Stimulated activated CD4-positive, alpha-beta T cell treated with anti-CD3 and anti-CD28 coated beads, Interleukin-4, amount 100 ng/mL, for 48 hours (primary cell): ENCODE measurements around the gene ALKBH2.
A peak's percentile ranks its signal among the peaks of the same experiment; 100 is the strongest.

ENCODE experiments used
- DNase-seq, 2 donors: peaks; one replicate each; pipeline ENCODE4 v3.0.0-alpha.2; 2020; ENCODE audit warnings: low read depth in 2 of 2

Gene ALKBH2

DNA sequence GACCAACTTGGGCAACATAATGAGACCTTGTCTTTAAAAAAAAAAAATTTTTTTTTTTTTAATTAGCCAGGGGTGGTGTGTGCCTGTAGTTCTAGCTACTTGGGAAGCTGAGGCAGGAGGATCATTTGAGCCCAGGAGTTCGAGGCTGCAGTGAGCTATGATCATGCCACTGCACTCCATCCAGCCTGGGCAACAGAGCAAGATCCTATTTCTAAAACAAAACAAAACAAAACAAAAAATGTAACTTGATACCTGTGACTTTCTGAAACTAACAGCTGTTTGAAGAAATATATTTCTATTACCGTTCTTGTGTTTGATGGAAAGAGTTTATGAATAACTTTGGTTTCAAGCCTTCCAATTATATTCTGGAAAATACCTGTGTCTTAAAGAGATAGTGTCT is 21.4 kb upstream of the ALKBH2 start:
- DNase-seq, result no peak

DNA sequence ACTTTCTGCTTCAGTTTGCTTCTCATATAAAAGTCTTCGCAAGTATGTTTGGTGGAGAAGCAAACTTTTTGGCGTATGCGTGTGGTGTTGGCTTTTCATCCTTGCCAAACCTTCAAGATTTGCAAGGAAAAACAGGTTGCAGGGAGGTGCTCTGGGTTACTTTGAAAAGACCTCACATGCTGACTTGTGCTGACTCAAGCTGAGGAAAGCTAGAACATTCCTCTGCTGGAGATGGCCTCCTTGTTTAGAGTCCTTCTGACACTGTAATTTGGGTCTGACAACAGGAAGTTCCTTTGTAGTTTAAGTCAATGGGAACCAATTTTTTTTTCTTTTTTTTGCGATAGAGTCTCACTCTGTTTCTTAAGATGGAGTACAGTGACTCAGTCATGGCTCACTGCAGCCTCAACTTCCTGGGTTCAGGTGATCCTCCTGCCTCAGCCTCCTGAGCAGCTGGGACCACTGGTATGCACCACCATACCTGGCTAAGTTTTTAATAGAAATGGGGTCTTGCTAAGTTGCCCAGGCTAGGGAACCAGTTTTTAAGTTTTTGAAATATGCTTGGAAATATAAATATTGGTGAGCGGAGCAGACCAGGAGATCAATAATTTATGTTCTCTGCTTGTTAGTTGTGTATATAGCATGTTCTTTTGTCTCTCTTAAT is 20.5 kb upstream of the ALKBH2 start:
- no peak for DNase-seq

DNA sequence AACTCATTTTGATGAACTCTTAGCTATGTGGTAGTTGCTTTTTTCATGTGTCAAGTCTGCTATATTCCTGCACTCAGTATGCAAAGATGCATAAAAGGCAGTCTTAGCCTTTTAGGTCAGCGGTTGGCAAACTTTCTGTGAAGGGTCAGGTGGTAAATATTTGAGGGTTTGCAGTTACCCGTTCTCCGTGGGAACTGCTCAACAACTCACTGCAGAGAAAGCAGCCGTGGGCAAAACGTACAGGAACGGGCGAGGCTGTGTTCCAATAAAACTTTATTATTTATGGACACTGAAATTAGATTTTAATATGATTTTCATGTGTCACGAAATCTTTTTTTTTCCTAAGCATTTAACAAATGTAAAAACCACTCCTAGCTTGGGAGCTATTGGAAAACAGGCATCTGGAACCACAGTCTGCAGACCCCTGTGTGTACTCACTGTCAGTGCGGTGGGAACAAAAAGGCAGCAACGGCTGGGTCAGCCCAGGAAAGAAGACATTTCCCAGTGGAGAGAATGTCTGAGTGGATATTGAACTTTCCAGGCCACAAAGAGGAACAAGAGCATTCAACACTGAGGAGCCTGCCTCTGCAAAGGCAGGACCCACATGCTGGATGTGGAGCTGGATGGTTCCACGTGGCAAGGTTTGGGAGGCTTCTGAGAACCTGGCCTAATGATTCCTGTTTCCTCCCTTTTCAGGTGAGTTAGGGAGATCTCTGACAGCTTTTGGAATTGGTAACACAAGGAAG is 19.6 kb upstream of the ALKBH2 start:
- no peak for DNase-seq

DNA sequence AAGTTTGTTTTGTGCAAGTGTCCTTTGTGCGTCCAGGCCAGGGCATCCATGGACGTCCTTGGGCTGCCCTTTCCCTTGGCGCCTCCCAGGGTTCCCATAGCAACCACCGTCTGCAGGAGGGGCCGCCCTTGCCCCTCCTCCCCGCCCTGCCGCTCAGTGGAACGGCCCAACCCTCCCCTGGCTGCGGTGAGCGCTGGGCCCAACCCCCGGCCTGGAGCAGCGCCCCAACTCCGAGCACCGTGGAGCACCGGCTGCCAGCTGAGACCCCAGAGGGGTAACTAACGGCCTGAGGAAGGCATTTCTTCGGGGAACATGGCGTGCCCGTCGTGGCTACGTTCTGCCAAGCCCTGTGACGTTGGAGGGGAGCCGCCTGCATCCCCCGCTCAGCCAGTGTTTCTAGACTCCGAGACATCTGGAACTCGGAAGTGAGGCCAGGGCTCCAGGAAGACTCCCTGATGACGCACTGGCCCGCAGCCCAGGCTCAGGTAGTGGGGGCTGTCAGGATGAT is 17.8 kb upstream of the ALKBH2 start:
- peak; percentile 34 to 36 for DNase-seq

DNA sequence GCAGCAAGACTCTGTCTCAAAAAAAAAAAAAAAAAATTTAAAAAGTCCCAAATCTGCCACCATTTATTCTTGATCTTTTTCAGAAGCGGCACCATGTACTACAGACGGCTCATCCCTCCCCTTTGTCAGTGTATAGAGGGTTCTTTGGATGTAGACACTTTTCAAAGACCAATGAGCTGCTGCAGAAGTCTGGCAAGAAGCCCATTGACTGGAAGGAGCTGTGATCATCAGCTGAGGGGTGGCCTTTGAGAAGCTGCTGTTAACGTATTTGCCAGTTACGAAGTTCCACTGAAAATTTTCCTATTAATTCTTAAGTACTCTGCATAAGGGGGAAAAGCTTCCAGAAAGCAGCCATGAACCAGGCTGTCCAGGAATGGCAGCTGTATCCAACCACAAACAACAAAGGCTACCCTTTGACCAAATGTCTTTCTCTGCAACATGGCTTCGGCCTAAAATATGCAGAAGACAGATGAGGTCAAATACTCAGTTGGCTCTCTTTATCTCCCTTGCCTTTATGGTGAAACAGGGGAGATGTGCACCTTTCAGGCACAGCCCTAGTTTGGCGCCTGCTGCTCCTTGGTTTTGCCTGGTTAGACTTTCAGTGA is 16.6 kb upstream of the ALKBH2 start:
- DNase-seq, result no peak

DNA sequence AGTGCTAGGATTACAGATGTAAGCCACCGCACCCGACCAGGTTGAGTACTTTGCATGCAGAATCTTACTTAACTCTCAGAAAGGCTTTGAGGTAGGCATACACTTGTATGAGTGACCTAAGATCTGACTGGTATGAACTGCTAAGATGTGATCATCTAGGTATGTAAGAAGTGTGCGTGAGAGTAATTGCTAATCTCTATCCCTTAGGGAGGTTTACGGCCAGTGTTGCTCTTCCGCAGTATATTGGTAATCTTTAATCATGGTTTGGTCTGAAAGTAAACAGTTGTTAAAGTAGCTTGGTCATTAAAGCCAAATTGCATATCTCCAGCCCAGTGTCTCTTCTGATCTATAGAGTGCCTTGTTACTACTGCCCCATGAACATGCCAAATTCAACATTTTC is 11.9 kb upstream of the ALKBH2 start:
- DNase-seq, result no peak

DNA sequence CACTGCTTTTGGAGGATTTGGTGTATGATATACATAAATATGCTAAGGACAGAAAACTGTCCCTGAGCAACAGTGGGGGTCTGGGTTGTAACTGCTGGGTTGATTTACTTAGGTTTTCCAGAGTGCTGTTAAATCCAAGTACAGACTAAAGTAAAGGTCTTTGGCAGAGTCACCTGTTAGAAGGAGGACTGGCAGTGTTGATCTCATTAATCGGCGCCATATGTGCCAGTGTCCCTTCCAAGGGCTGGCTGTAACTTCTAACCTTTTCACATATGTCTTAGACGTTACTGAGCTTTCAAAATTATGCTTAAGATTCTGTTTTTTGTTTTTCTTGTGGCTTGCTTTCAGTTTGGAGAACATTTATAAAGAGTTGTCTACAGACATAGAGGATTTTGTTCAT is 9.2 kb upstream of the ALKBH2 start:
- no peak for DNase-seq

DNA sequence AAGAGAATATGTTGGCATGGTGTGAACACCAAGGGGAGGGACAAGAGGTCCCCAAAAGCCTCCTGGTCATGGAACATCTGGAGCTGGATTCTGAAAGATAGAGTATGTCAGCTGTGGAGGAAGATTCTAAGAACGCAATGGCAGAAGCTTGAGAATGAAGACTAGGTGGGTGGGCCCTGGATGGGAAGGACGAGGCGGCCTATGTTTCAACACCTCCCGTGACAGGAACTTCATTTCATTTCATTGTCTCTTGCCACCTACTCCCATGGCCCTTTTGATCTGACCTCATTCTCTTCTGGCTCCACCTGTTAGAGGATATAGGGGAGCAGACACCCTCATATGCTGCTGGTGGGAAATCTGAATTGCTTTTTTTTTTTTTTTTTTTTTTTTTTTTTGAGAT is 7.5 kb upstream of the ALKBH2 start:
- no peak for DNase-seq

DNA sequence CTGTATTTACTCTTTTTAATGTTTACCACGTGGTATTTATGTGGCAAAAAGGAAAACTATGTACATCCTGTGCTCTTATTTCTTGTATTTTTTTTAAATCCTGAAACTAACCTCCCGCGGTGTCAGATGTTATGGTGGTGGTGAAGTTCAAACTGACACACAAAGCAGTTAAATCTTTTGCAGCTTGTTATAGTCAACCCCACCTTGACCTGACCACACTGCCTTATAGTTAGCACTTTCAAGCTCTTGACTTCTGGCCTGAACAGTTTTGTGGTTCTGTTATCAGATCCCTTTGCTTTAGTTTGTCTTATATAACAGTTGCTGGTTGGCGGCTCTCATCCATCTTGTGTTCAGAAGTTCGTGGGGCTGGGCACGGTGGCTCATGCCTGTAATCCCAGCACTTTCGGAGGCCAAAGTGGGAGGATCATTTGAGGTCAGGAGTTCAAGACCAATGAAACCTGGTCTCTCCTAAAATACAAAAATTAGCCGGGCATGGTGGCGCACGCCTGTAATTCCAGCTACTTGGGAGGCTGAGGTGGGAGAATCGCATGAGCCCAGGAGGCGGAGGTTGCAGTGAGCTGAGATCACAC is 6.3 kb upstream of the ALKBH2 start:
- DNase-seq, result no peak

DNA sequence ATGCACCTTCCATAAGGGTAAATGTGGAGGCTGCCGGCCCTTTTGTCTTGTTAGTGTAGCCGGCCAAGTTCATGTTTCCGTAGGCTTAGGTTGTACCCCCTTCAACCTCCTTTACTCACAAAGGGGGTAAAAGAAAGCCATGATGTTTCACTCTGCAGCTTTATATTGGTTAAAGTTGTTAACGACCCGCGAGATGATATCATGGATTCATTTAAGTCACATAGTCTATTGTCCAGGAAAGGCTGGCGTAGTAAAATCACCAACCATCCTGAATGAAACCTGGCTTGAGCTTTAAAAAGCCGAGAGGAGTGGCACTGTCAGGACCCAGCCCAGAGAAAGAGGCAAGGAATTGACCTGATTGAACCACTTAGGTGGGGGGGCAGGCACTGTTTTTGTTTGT is 5.4 kb upstream of the ALKBH2 start:
- DNase-seq, result no peak

DNA sequence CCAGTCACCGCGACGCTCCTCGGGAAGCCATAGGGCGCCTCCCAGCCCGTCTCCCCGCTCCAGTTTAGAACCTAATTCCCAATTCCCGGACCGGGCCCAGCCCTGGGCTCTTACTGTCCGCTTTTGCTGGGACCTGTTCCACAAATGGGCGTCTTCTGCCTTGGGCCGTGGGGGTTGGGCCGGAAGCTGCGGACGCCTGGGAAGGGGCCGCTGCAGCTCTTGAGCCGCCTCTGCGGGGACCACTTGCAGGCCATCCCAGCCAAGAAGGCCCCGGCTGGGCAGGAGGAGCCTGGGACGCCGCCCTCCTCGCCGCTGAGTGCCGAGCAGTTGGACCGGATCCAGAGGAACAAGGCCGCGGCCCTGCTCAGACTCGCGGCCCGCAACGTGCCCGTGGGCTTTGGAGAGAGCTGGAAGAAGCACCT is 4.9 kb upstream of the ALKBH2 start:
- DNase-seq, result no peak

DNA sequence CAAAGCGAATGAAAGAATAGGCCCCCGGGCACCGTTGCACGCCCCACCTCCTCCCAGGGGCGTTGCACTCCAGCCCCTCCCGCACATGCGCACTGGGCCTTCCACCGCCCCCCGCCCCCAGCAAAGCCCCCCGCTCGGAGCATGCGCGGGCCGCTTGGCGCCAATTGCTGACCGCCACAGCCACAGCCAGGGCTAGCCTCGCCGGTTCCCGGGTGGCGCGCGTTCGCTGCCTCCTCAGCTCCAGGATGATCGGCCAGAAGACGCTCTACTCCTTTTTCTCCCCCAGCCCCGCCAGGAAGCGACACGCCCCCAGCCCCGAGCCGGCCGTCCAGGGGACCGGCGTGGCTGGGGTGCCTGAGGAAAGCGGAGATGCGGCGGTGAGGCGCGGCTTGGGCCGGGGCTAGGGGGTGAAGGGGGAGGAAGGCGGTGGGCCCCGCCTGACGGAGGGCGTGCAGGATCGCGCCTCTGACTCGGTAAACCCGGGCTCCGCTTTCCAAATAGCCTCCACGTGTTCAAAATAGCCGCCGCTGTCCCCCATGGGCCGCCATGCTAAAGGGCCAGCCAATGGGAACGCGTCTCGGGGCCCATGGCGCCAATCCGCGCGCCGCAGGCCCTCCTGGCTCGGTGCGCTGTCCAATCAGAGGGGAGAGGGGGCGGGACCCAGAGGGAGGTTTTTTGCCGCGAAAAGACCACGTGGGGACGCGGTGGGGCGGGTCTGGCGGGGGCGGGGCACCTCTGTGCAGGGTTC is 4.3 kb upstream of the ALKBH2 start, which contains the start of gene UNG:
TSS of gene UNG (plus strand) at position 163 of the 748 bp plus-strand sequence. CDS start at position 246, 83 bp downstream.
- peak; percentile 95 to 96 for DNase-seq

DNA sequence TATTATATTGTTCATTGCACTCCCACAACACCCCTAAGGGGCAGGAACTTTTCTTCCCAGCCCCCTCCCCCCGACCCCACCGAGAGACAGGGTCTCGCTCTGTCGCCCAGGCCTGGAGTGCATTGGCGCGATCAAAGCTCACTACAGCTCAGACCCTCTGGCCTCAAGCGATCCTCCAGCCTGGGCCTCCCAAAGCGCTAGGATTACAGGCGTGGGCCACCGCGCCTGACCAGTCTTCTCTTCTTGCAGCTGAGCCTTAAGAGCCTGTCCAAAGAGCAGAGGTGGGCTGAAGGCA is 3.8 kb upstream of the ALKBH2 start:
- DNase-seq, result no peak

DNA sequence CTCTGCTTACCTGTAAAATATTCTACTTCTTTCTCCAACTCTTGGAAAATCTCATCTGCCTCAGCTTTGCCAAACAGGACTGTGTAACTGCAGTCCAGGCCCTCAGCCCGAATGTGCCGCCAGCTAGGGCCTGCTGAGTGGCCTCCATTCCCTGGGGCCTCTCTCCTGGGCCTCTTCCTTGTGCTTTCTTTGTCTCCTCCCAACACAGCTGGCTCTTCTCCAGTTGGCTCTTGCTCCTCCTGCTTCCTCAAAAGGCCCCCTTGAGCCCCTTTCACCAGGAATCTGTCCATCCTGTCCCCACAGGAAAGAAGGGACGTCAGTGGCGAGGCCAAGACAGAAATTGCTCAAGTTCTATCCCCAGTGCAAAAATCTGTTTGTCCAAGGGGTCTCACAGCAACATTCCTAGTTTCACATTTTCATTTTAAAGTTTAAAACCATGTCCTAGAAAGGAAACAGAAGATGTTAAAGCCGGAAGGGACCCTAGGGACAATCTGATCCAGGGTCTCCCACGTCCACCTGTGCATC is 713 bp downstream of the ALKBH2 start:
- no peak for DNase-seq

DNA sequence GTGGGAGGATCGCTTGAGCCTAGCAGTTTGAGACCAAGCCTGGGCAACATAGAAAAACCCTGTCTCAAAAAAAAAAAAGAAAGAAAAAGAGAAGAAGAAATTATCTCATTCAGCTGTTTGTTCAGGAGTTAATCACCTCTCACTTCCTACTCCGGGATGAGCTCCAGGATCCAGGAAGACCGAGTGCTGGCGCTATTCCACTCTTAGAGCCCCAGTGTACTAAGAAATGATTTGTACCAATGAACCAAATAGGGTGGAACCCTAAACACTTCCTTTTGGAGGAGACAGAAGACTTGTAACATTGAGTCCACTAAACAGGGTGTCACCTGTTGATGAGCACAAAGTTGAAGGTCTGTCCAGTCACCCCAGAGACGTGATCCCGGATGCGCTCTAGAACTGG is 3.6 kb downstream of the ALKBH2 start:
- DNase-seq, result no peak

DNA sequence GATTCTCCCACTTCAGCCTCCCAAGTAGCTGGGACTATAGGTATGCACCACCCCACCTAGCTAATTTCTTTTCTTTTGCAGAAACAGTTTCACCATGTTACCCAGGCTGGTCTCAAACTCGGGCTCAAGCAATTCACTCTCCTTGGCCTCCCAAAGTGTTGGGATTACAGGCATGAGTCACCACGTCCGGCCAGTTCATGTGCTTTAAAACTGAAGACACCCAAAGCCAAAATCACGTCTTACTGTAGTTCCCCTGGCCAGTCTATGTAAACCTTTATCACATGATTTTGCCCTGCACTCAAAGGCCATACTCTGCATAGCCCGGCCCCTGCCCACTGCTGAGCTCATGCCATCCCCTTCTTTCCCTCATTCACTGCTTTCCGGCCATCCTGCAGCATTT is 4.5 kb downstream of the ALKBH2 start:
- DNase-seq, result no peak

DNA sequence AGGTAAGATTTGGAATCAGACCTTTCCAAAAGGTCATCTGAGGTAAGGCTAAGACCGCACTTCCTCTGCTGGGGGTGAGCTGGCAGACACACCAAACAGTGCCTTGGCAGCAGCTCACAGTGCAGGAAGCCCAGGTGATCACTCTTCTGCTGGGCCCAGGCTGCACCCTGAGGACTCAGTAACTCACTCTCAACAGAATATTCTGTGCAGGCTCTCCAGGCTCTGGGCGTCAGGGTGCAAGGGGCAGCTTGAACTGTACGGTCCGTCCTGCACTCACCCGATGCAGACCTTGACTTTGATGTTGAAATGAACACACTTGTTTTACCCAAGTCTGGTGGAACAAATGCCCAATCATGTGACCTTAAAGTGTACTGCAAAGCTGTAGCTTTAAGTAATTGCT is 6.0 kb downstream of the ALKBH2 start:
- DNase-seq, result no peak

DNA sequence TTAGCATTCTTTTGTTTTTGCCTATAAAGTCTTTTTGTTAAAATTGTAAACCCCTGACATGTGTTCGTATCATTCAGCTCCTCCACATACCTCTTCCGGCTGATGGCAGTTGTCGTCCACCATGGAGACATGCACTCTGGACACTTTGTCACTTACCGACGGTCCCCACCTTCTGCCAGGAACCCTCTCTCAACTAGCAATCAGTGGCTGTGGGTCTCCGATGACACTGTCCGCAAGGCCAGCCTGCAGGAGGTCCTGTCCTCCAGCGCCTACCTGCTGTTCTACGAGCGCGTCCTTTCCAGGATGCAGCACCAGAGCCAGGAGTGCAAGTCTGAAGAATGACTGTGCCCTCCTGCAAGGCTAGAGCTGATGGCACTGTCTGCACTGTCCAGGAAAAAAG is 7.7 kb downstream of the ALKBH2 start:
- no peak for DNase-seq

DNA sequence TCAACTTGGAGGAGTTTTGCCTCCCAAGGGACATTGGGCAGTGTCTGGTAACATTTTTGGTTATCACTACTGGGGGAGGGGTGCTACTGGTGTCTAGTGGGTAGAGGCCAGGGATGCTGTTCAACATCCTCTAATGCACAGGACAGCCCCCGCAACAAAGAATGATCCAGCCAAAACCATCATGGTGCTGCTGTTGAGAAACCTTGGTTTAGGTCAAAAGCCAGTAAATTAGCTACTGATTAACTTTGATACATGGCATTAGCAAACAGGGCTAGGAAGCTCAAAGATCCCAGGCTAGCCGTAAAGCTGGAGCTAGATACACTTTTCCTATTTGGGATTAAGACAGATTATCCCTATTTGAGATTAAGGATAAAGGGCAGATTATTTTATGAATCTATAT is 8.8 kb downstream of the ALKBH2 start:
- DNase-seq, result no peak

DNA sequence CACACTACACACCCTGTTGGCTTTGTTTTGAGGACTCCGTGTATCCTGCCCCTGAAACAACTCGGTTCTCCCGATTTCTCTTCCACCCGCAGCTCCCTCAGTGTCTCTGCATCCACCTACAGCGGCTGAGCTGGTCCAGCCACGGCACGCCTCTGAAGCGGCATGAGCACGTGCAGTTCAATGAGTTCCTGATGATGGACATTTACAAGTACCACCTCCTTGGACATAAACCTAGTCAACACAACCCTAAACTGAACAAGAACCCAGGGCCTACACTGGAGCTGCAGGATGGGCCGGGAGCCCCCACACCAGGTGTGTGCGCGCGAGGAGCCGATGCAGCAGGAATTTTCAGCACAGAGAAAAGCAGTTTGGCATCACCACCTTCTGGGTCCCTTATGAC is 10.5 kb downstream of the ALKBH2 start:
- no peak for DNase-seq

DNA sequence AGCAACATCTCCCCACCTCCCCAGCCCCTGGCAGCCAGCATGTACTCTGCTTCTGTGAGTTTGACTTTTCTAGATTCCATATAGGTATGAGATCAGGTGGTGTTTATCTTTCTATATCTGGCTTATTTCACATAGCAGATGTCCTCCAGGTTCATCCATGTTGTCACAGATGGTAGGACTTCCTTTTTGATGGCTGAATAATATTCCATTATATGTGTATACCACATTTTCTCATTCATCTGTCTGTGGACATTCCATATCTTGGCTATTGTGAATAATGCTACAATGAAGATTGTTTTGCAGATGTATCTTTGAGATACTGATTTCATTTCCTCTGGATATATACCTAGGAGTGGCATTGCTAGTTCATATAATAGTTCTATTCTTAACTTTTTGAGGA is 18.4 kb downstream of the ALKBH2 start:
- DNase-seq, result no peak
